ENCODE results near the gene ZBTB2.
A peak's percentile ranks its signal among the peaks of the same experiment; 100 is the strongest.
"Not testable (repeated sequence)": the region's sequence is repeated elsewhere in the genome, so short reads cannot be mapped to it uniquely, and the experiment has no call there.

The ZBTB2 gene

GRCh38 chr6:151400473-151400872 lies 9.1 kb upstream of the ZBTB2 start:
- DNase-seq, result no peak

DNA sequence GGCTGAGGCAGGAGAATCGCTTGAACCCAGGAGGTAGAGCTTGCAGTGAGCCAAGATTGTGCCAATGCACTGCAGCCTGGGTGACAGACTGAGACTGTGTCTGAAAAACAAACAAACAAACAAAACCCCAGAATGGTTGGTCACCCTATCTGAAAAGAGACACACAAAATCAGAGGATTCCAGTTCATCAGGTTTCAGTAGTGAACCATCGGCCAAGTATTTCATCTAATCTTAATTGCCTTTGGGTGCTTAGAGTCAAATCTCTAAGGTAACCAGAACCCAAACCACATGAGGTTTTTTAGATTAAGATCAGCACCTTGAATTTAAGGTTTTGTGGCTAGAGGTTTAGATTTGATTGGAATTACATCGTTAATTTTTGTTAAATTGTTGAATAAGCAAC lies 8.3 kb upstream of the ZBTB2 start:
- DNase-seq, result no peak

DNA sequence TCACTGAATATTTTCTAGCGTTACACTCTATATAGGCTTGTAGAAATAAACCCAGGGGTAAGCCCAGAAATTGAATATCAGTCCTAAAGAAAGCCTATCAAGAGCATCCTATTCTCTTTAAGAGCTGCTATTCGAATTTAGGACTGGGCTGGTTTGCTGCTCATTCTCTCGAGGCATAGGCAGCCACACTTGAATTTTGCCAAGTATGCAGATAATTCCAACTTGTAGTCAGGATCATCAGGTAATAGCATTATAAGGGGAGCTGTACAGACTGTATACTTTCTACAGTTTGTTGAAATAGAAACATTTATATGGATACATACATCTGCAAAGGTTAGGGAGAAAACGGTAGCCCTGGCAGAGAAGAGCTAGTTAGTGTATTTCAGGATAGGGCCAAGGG lies 2.1 kb upstream of the ZBTB2 start:
- DNase-seq, result no peak

DNA sequence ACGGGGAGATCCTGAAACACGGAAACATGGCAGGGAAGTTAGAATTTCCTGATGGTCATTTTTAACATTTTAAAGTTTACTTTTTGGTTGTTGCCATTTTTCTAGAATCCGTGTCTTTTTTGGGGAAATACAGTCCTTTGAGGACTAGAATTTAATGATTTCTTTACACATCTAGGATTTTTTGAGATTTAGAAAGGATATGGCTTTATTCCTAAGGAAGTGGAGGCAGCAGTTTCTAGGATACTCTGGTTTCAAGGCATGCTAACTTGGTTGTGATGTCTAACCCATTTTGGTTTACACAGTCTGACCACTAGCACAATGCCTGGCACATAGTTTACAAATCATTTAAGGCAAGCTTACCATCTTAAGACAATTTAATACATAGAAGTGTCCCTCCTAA lies 1.1 kb upstream of the ZBTB2 start:
- no peak for DNase-seq

DNA sequence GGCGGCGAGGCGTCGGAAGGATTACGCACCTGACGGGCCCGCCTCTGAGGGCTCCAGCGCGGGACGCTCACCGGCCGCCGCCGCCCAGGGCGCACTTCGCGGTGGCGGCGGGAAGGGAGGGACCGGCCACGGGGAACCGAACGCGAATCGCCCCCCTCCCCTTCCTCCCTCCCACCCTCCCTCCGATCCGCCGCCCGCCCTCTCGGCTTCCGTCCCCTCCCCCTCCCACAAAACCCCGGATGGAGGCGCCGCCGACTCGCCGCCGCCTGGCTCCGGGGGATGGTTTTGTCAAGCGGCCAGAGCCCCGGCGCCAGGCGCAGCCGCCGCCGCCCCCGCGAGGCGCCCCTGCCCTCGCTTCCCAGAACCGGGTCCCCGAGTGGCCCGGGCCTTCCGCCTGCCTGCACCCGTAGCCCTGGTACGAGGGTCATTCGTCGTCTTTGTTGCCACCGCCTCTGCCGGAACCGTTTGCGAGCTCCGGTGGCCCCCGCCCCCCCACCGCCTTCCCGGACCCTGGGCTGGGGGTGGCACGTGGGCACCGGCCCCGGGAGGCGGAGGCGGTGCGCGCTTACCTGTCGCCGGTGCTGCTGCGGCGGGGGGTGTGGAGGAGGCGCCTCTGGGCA lies 398 bp downstream of the ZBTB2 start:
- no peak for DNase-seq

DNA sequence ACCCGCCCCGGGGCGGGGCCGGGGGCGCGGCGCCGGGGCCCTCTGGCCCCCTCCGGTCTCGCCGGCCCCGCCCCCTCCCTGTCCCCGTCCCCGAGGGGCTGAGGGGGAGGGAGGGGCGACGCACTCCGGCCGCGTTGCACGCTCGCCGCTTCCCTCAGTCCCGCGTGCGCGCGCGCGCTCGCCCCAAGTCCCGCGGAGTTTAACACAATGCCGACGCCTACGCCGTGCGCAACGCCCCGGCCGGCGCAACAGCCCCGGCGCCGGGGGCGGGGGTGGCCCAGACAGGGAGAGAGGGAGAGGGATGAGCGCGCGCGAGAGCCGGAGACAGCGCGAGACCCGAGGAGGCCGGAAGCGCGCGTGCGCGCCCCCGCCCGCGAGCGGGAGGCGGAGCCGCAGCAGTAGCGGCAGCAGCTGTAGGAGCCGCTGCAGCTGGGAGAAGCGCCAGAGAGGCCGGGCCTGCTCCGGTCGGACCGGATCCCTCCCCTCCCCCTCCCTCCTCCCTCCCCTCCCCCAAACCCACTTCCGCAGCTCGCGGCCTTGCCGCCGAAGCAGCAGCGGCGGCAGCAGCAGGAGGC lies 996 bp downstream of the ZBTB2 start:
- DNase-seq, result peak; percentile 94

DNA sequence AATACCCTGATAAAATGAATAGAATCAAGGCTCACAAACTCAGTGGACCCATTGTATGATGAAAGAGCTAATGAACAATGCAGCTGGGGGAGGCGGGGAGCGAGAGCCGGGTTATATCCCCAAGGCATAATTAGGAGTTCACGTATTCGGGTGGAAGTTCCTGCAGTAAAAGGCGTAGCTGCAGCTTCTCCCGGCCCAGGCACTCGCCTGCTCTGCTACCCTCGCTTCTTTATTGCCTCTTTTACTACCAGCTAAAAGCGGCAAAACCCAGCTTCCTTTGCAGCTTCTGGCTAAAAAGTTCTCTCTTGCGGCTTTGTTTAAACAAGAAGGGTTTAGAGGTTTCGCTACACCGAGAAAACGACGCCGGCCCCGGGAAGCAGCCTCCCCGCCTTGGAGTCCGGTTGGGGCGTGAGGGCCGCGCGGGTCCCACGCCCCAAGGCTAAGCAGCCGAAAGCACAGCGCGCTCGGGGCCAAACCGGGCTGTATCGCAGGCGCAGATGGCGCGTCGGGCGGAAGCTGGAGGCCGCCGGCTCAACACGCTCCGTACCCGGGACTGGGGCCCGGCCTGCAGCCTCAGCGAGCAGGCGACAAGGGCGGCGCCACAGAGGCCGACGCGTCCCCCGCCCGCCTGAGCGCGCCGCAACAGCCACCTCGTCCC lies 1.6 kb downstream of the ZBTB2 start:
- peak; percentile 46 for DNase-seq

DNA sequence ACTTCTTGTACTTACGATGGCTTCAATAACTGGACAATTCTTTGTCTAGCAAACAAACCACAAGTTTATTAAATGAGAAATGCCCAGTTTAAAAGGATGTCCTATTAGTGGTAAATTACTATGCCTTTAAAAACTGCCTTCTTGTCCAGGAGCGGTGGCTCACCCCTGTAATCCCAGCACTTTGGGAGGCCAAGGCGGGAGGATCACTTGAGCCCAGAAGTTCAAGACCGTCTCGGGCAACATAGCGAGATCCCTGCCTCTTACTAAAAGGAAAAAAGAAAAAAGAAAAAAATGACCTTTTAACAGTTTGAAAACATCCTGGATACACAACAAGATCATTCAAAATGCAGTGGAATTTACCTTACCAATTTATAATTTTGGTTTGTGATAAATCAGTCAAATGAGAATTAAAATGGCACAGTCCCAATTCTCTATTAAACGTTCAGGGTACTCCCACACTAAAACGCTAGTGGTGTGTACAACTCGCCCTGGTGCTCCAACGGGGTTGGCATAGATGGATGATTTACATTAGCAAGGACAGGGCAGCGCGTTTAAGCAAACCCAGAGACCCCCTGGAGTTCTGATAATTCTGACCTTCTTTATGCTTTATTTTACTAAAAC lies 2.3 kb downstream of the ZBTB2 start:
- no peak for DNase-seq

- DNase-seq, result no peak
Measured at GRCh38 chr6:151388236-151388635, 3.1 kb downstream of the ZBTB2 start.

GRCh38 chr6:151387175-151387970 lies 4.0 kb downstream of the ZBTB2 start:
- no peak for DNase-seq

GRCh38 chr6:151385177-151385576 lies 6.2 kb downstream of the ZBTB2 start:
- no peak for DNase-seq

GRCh38 chr6:151384151-151384550 lies 7.2 kb downstream of the ZBTB2 start:
- no peak for DNase-seq

DNA sequence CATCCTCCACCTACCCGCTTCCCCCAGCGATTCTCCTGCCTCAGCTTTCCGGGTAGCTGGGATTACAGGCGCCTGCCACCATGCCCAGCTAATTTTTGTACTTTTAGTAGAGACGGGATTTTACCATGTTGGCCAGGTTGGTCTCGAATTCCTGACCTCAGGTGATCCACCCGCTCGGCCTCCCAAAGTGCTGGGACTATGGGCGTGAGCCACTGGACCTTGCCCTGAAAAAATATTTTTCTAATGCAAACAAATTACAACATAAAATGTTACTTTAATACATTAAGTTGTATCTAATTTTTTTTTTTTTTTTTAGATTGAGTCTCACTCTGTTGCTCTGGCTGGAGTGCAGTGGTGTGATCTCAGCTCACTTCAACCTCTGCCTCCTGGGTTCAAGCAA lies 8.7 kb downstream of the ZBTB2 start:
- DNase-seq, result not testable (repeated sequence)

GRCh38 chr6:151381722-151382121 lies 9.6 kb downstream of the ZBTB2 start:
- DNase-seq, result no peak

DNA sequence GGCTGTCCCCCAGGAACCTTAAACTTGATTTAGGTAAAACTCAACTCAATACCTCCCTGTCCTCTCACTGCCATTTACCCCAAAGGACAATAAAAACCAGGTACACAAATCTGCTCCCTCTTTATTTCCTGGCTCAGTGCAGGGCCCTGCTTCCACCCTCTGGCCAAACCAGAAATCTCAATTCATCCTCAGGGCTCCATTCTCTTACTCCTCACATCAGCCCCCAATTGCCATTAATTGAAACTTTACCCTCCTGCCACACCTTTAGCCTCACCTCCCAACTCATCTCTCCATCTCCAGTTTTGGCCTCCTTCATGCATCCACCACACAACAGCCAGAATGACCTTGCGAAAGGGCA lies 10.5 kb downstream of the ZBTB2 start:
- DNase-seq, result no peak

DNA sequence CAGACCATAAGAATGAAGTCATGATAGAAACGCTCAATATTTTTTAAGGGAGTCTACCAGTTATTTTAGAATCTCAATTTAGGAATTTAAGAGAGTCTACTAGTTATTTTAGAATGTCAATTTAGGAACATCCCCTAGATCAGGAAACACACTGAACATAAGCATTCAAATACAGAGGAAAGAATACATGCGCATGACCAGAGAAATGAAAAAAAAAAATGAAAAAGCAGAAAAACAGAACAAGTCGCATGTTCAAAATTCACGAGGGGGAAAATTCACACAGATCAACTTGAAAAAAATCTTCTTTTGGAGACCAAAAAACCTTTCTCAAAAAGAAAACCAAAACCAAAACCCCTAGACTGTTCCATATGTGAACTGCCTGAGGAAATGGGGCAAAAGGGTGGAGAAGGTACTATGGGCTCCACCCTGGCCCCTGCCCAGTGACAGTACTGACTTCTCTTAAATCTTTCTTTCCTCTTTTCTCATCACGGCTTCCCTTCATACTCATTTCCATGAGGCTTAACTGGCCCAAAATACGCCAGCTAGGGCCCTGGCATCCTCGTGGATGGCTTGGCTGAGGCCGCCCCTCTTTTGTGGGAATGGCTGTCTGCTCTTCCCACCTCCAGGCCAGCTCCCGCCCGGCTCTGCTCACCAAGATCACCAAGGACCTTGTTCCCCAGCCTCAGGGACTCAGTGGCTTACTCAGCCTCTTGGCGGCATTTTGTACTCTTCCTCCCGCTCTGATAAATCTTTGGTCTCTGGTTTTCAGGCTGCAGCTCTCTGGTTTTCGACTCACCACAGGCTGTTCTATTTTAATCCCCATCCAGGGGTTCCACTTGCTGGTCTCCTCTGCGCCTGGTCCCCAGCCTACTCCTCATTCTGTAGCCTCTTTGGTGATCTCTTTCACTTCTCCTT lies 11.2 kb downstream of the ZBTB2 start:
- no peak for DNase-seq

DNA sequence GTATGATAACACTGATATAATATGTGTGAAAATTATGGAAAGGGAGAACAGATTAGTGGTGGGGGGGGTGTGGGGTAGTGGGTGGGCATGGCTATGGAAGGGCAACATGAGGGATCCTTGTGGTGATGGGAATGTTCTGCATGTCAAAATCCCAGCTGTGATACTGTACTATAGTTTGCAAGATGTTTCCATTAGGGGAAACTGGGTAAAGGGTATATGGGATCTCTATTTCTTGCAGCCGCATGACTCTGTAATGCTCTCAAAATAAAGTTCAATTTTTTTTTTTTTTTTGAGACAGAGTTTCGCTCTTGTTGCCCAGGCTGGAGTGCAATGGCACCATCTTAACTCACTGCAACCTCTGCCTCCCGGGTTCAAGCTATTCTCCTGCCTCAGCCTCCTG lies 14.3 kb downstream of the ZBTB2 start:
- no peak for DNase-seq

DNA sequence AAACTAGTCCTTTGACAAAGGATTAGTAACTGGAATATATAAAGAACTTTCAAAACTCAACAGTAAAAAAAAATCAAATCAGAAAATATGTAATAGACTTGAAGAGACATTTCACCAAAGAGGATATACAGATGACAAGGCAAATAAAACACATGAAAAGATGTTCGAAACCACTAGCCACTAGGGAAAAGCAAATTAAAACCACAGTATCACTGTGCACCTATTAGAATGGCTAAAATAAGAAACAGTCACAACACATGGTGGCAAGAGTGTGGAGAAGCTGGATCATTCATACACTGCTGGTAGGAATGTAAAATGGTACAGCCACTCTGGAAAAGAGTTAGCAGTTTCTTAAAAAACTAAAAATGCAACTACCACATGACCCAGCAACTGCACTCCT lies 14.9 kb downstream of the ZBTB2 start:
- DNase-seq, result no peak

- DNase-seq, result no peak
Measured at GRCh38 chr6:151375833-151376232, 15.5 kb downstream of the ZBTB2 start.

DNA sequence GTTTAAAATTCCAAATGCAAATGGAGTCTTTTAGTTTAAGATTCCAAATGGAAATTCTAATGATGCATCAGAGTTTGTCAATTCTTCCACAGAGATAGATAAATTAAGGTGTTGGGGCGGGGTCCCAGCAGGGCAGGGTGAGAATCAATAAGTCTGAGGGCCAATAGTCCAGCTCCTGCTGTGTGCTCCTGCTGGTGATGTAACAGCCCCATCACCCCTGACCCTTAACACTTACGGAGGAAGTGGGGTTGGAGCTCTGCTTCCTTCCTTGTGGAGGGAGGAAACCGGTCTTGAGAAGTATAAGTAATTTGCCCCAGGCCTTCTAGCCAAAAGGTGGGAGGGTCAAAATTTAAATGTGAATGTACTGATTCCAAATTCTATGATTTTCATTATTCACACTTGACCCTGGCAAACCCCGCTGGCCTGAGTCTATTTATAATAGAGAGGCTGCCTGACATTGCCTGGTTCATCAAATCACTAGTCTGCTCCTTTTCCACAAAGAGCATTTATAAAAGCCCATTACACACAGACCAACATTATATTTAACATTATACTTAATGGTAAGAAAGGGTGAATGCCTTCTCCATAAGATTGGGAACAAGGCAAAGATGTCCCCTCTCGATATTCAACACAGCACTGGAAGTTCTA lies 17.2 kb downstream of the ZBTB2 start:
- peak; percentile 52 for DNase-seq

GRCh38 chr6:151372164-151372563 lies 19.2 kb downstream of the ZBTB2 start:
- no peak for DNase-seq

All from GF-D8 (cell line).